ENCODE results near the gene ITPA. TPM values are rescaled to one million over a fixed set of nuclear protein-coding genes. Genes with fewer than 3 reads are reported as not detected.

Gene ITPA
- total RNA-seq, 1 experiment from 2014 or later = 104 TPM

DNA sequence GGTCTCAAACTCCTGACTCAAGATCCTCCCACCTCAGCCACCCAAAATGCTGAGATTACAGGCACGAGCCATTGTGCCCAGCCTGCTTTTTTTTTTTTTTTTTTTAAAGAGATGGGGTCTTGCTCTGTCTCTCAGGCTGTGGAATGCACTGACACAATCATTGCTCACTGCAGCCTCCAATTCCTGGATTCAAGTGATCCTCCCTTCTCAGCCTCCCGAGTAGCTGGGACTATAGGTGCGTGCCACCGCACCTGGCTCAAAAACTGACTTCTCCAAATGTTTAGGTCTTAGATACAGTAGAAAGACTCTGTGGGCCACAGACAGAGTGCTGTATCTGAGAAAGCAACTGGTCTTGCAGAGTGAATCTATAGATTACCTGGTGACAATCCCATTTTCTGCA lies 60.8 kb downstream of the ITPA start (continued):
- TF ChIP-seq, protein P1, sequence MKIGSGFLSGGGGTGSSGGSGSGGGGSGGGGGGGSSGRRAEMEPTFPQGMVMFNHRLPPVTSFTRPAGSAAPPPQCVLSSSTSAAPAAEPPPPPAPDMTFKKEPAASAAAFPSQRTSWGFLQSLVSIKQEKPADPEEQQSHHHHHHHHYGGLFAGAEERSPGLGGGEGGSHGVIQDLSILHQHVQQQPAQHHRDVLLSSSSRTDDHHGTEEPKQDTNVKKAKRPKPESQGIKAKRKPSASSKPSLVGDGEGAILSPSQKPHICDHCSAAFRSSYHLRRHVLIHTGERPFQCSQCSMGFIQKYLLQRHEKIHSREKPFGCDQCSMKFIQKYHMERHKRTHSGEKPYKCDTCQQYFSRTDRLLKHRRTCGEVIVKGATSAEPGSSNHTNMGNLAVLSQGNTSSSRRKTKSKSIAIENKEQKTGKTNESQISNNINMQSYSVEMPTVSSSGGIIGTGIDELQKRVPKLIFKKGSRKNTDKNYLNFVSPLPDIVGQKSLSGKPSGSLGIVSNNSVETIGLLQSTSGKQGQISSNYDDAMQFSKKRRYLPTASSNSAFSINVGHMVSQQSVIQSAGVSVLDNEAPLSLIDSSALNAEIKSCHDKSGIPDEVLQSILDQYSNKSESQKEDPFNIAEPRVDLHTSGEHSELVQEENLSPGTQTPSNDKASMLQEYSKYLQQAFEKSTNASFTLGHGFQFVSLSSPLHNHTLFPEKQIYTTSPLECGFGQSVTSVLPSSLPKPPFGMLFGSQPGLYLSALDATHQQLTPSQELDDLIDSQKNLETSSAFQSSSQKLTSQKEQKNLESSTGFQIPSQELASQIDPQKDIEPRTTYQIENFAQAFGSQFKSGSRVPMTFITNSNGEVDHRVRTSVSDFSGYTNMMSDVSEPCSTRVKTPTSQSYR (CRISPR knock-in tag; IDR thresholded peaks at IDR 0.05) = no peak

DNA sequence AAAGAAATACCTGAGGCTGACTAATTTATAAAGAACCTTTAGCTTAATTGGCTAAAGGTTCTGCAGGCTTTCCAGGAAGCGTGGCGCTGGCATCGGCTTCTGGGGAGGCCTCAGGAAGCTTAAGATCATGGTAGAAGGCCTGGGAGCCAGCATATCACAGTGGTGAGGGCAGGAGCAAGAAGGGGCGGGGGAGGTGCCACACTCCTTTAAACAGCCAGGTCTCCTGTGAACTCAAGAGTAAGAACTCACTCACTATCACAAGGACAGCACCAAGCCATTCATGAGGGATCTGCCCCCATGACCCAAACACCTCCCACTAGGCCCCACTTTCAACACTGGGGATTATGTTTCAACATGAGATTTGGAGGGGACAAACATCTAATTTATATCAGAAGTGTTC lies 64.1 kb downstream of the ITPA start:
- ChIA-PET POLR2A (no interaction called here), CTCF (interaction anchor here (1.3 to 7.2 kb wide), 3 partner anchors 8 to 26 kb away, joined by 3 to 92 read pairs (median 3); no protein-coding TSS in a partner anchor)
- Mint-ChIP-seq H3K4me3 (no peak overlapping the region), H3K36me3 (peaks cover 3% of the 10 kb centered on the region), H3K9me3 (no peaks in the 10 kb centered on the region), H3K4me1 (no peaks in the 10 kb centered on the region), H3K27me3 (ENCODE audit: low read depth) (no peaks in the 10 kb centered on the region), H3K27ac (no peak overlapping the region)
- DNase-seq (ENCODE audit: low spot score) (no peak), ATAC-seq (peak; percentile 38; the same call in 1 of the 2 replicates)
- TF ChIP-seq MYBL2 (CRISPR knock-in tag; IDR thresholded peaks at IDR 0.05) (no peak), HMGA2 (CRISPR knock-in tag; IDR thresholded peaks at IDR 0.05) (no peak), CREM (CRISPR knock-in tag; IDR thresholded peaks at IDR 0.05) (no peak), TCF7 (CRISPR knock-in tag; IDR thresholded peaks at IDR 0.05; ENCODE audit: low read depth) (no peak), ZNF219 (CRISPR knock-in tag; IDR thresholded peaks at IDR 0.05; ENCODE audit: borderline replicate concordance) (no peak), ZNF423 (CRISPR knock-in tag; IDR thresholded peaks at IDR 0.05) (no peak), ATF1 (CRISPR knock-in tag; IDR thresholded peaks at IDR 0.05) (no peak)
- TF ChIP-seq, protein P2, sequence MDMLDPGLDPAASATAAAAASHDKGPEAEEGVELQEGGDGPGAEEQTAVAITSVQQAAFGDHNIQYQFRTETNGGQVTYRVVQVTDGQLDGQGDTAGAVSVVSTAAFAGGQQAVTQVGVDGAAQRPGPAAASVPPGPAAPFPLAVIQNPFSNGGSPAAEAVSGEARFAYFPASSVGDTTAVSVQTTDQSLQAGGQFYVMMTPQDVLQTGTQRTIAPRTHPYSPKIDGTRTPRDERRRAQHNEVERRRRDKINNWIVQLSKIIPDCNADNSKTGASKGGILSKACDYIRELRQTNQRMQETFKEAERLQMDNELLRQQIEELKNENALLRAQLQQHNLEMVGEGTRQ (CRISPR knock-in tag; IDR thresholded peaks at IDR 0.05) = no peak
- TF ChIP-seq, protein P3, sequence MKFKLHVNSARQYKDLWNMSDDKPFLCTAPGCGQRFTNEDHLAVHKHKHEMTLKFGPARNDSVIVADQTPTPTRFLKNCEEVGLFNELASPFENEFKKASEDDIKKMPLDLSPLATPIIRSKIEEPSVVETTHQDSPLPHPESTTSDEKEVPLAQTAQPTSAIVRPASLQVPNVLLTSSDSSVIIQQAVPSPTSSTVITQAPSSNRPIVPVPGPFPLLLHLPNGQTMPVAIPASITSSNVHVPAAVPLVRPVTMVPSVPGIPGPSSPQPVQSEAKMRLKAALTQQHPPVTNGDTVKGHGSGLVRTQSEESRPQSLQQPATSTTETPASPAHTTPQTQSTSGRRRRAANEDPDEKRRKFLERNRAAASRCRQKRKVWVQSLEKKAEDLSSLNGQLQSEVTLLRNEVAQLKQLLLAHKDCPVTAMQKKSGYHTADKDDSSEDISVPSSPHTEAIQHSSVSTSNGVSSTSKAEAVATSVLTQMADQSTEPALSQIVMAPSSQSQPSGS (CRISPR knock-in tag; IDR thresholded peaks at IDR 0.05; ENCODE audit: borderline replicate concordance, low read depth) = no peak

Other genes with a start within 250 kb of the ITPA start
- gene GNRH2, start 165.9 kb upstream of the ITPA start, total RNA-seq (2021) = 0.44 to 1.1 TPM (median 0.50 TPM) in 3 replicates
- 105 to 111 TPM (median 110 TPM) in 3 replicates for gene MRPS26, start 163.4 kb upstream of the ITPA start, total RNA-seq (2021)
- not detected in 3 replicates for gene OXT, start 137.9 kb upstream of the ITPA start, total RNA-seq (2021)
- gene AVP, start 124.8 kb upstream of the ITPA start, total RNA-seq (2021) = 0.32 to 0.50 TPM (median 0.34 TPM) in 3 replicates
- gene FASTKD5, start 49.6 kb upstream of the ITPA start, total RNA-seq (2021) = 19.7 to 22.1 TPM (median 20.2 TPM) in 3 replicates
- gene UBOX5, start 49.6 kb upstream of the ITPA start, total RNA-seq (2021) = 4.4 to 6.9 TPM (median 5.0 TPM) in 3 replicates
- gene LZTS3, start 35.9 kb upstream of the ITPA start, total RNA-seq (2021) = 32.6 to 39.4 TPM (median 38.7 TPM) in 3 replicates
- gene DDRGK1, start 4.8 kb upstream of the ITPA start, total RNA-seq (2021) = 46.4 to 60.6 TPM (median 52.7 TPM) in 3 replicates
- 30.4 to 39.5 TPM (median 34.5 TPM) in 3 replicates for gene SLC4A11, start 29.7 kb downstream of the ITPA start, total RNA-seq (2021)
- gene DNAAF9, start 198.2 kb downstream of the ITPA start, total RNA-seq (2021) = 6.3 to 8.6 TPM (median 8.1 TPM) in 3 replicates